SK-N-SH (cell line): Measurements from ENCODE around the gene LARGE1. TPM values are rescaled to one million over a fixed set of nuclear protein-coding genes. Genes with fewer than 3 reads are reported as not detected.

ENCODE experiments used
- CTCF ChIA-PET: fragments of 300-600, 350-600 bp; formaldehyde crosslinking; extraction: SDS; loops from one replicate; lab custom pipeline; 2021; lab: Yijun Ruan, JAX
- POLR2A ChIA-PET: fragments of 350-600 bp; sonication (Branson Sonifier 250); formaldehyde crosslinking; extraction: SDS; loops from one replicate; lab custom pipeline; 2020; ENCODE audit warnings: antibody characterized with exemption, inconsistent platforms; lab: Yijun Ruan, JAX
- DNase-seq: peaks from one replicate; pipeline ENCODE4 v3.0.0; 2012
- H2AFZ ChIP-seq: fragments of 200-600 bp; sonication (generic); 2 replicates; pipeline ENCODE4 v1.8.1; 2016; ENCODE audit warnings: antibody characterized with exemption, mild to moderate bottlenecking, low read depth
- H3F3A ChIP-seq: fragments of 200-600 bp; sonication (generic); replicated peaks from 2 replicates; pipeline ENCODE3; 2016; ENCODE audit warnings: antibody characterized with exemption, mild to moderate bottlenecking; ENCODE audit not compliant: insufficient read depth
- H3K27ac ChIP-seq, 2 experiments: fragments of 200-500 bp in 1 of 2; fragments of 200-600 bp in 1 of 2; sonication (Bioruptor generic) in 1 of 2; sonication (generic), shearing (Covaris generic) in 1 of 2; 2 replicates each; pipeline versions ENCODE4 v1.5.1 to v1.6.1; 2014 to 2016; ENCODE audit warnings: low read depth in 2 of 2, inconsistent platforms in 1 of 2, low read length in 1 of 2, mild to moderate bottlenecking in 1 of 2, mixed read lengths in 1 of 2
- H3K27me3 ChIP-seq: fragments of 200-600 bp; sonication (generic), shearing (Covaris generic); 2 replicates; pipeline ENCODE4 v1.6.1; 2016; ENCODE audit warnings: mixed run types; ENCODE audit not compliant: insufficient read depth
- H3K36me3 ChIP-seq, 2 experiments: fragments of 200-500 bp in 1 of 2; fragments of 200-600 bp in 1 of 2; sonication (Bioruptor generic) in 1 of 2; sonication (generic) in 1 of 2; replicated peaks in 1 of 2; 2 replicates each; pipeline versions ENCODE3 to v1.5.1; 2014 to 2016; ENCODE audit warnings: low read length in 1 of 2, mild to moderate bottlenecking in 1 of 2; ENCODE audit not compliant: insufficient read depth in 2 of 2, control insufficient read depth in 1 of 2
- H3K4me1 ChIP-seq, 2 experiments: fragments of 200-500 bp in 1 of 2; fragments of 200-600 bp in 1 of 2; sonication (Bioruptor generic) in 1 of 2; sonication (generic), shearing (Covaris generic) in 1 of 2; 2 replicates each; pipeline versions ENCODE4 v1.5.1 to v1.6.1; 2014 to 2016; ENCODE audit warnings: low read depth in 1 of 2, low read length in 1 of 2, mixed run types in 1 of 2; ENCODE audit not compliant: insufficient read depth in 2 of 2, control insufficient read depth in 1 of 2
- H3K4me2 ChIP-seq: fragments of 200-600 bp; sonication (generic), shearing (Covaris generic); 2 replicates; pipeline ENCODE4 v1.6.1; 2017; ENCODE audit warnings: mixed run types
- H3K4me3 ChIP-seq, 2 experiments: fragments of 200-500 bp in 1 of 2; fragments of 200-600 bp in 1 of 2; sonication (Bioruptor generic) in 1 of 2; sonication (generic), shearing (Covaris generic) in 1 of 2; 2 replicates each; pipeline versions ENCODE4 v1.5.1 to v1.8.1; 2014 to 2016; ENCODE audit warnings: low read depth in 2 of 2, inconsistent platforms in 1 of 2, low read length in 1 of 2, mild to moderate bottlenecking in 1 of 2, mixed read lengths in 1 of 2, moderate library complexity in 1 of 2
- H3K79me2 ChIP-seq: fragments of 200-600 bp; sonication (generic); 2 replicates; pipeline ENCODE4 v1.8.1; 2017; ENCODE audit warnings: mild to moderate bottlenecking; ENCODE audit not compliant: insufficient read depth
- H3K9ac ChIP-seq: fragments of 200-600 bp; sonication (generic); 2 replicates; pipeline ENCODE4 v1.6.1; 2017; ENCODE audit warnings: mixed run types
- H3K9me2 ChIP-seq: fragments of 200-600 bp; sonication (generic); 2 replicates; pipeline ENCODE4 v1.6.1; 2017; ENCODE audit warnings: mixed run types
- H3K9me3 ChIP-seq: fragments of 200-600 bp; sonication (generic); 2 replicates; pipeline ENCODE4 v1.6.1; 2017; ENCODE audit warnings: mixed run types, mild to moderate bottlenecking, moderate library complexity
- H4K20me1 ChIP-seq: fragments of 200-600 bp; sonication (generic); 2 replicates; pipeline ENCODE4 v1.6.1; 2017; ENCODE audit warnings: mild to moderate bottlenecking, mixed run types; ENCODE audit not compliant: insufficient read depth
- EZH2phosphoT487 ChIP-seq: fragments of 200-600 bp; sonication (generic); IDR thresholded peaks from 2 replicates; pipeline ENCODE4 v1.6.1; 2017; ENCODE audit warnings: low read depth, mixed run types, mild to moderate bottlenecking, antibody characterized with exemption, moderate library complexity, borderline replicate concordance
- FOXJ3 ChIP-seq: sonication (generic); formaldehyde crosslinking; IDR thresholded peaks from 2 replicates; pipeline ENCODE4 v1.5.1; 2020; ENCODE audit warnings: mild to moderate bottlenecking, missing genetic modification reagents
- MEF2A ChIP-seq: IDR thresholded peaks from 2 replicates; pipeline ENCODE4 v1.4.0; 2012; ENCODE audit warnings: low read depth, borderline replicate concordance
- NFIC ChIP-seq: IDR thresholded peaks from 2 replicates; pipeline ENCODE4 v1.4.0; 2012; ENCODE audit warnings: borderline replicate concordance
- RCOR1 ChIP-seq: fragments of 150-350 bp; IDR thresholded peaks from 2 replicates; pipeline ENCODE4 v1.6.1; 2017; ENCODE audit warnings: antibody characterized with exemption, low read length
- RFX5 ChIP-seq: IDR thresholded peaks from 2 replicates; pipeline ENCODE4 v1.6.1; 2012; ENCODE audit warnings: mild to moderate bottlenecking, improper control_type of control experiment, low read length
- RXRA ChIP-seq: IDR thresholded peaks from 2 replicates; pipeline ENCODE4 v1.4.0; 2012; ENCODE audit warnings: low read depth, mild to moderate bottlenecking, borderline replicate concordance
- SMC3 ChIP-seq: IDR thresholded peaks from 2 replicates; pipeline ENCODE4 v1.6.1; 2012; ENCODE audit warnings: low read depth, low read length, improper control_type of control experiment
- TCF12 ChIP-seq: IDR thresholded peaks from 2 replicates; pipeline ENCODE4 v1.4.0; 2012
- TEAD4 ChIP-seq: IDR thresholded peaks from 2 replicates; pipeline ENCODE4 v1.4.0; 2012; ENCODE audit warnings: mild to moderate bottlenecking, borderline replicate concordance; ENCODE audit not compliant: insufficient read depth
- YY1 ChIP-seq: IDR thresholded peaks from 2 replicates; pipeline ENCODE4 v1.4.0; 2012; ENCODE audit warnings: low read depth, mild to moderate bottlenecking
- WGBS: methylation state at CpG from one replicate; pipeline ENCODE4 v1.1.6; 2017; ENCODE audit warnings: low lambda C conversion rate; 5-methylcytosine and 5-hydroxymethylcytosine counted together
- polyA plus RNA-seq, 3 experiments: library from polyadenylated mRNA; depleted of rRNA; stranded (reverse); fragments of >200 nt; gene quantifications; 2 replicates each; pipeline ENCODE4 v1.2.3, GENCODE V29; 2012
- TF ChIP-seq, protein P1 (sequence below): IDR thresholded peaks from 2 replicates; pipeline ENCODE4; 2012
- TF ChIP-seq, protein P2 (sequence below): IDR thresholded peaks from 2 replicates; pipeline ENCODE4 v1.6.1; 2012; ENCODE audit warnings: mild to moderate bottlenecking, low read depth, low read length, moderate library complexity
- TF ChIP-seq, protein P3 (sequence below): fragments of 150-350 bp; IDR thresholded peaks from 2 replicates; pipeline ENCODE4 v1.6.1; 2016; ENCODE audit warnings: mild to moderate bottlenecking, low read depth, low read length
- TF ChIP-seq, protein P4 (sequence below): fragments of 200-600 bp; sonication (generic); IDR thresholded peaks from 2 replicates; pipeline ENCODE4 v1.6.1; 2017; ENCODE audit warnings: antibody characterized with exemption, mild to moderate bottlenecking, moderate library complexity
- TF ChIP-seq, protein P5 (sequence below): fragments of 150-350 bp; IDR thresholded peaks from 2 replicates; pipeline ENCODE4 v1.6.1; 2017; ENCODE audit warnings: antibody characterized with exemption, low read length, low read depth, borderline replicate concordance
- TF ChIP-seq, protein P6 (sequence below): IDR thresholded peaks from 2 replicates; pipeline ENCODE4 v1.4.0; 2012; ENCODE audit warnings: low read depth, borderline replicate concordance
- TF ChIP-seq, protein P7 (sequence below): IDR thresholded peaks from 2 replicates; pipeline ENCODE4 v1.4.0; 2012; ENCODE audit warnings: low read depth

Gene LARGE1
- polyA plus RNA-seq, 1 of the 3 experiments (the other 2 are of a cell fraction): 1.1 TPM

DNA sequence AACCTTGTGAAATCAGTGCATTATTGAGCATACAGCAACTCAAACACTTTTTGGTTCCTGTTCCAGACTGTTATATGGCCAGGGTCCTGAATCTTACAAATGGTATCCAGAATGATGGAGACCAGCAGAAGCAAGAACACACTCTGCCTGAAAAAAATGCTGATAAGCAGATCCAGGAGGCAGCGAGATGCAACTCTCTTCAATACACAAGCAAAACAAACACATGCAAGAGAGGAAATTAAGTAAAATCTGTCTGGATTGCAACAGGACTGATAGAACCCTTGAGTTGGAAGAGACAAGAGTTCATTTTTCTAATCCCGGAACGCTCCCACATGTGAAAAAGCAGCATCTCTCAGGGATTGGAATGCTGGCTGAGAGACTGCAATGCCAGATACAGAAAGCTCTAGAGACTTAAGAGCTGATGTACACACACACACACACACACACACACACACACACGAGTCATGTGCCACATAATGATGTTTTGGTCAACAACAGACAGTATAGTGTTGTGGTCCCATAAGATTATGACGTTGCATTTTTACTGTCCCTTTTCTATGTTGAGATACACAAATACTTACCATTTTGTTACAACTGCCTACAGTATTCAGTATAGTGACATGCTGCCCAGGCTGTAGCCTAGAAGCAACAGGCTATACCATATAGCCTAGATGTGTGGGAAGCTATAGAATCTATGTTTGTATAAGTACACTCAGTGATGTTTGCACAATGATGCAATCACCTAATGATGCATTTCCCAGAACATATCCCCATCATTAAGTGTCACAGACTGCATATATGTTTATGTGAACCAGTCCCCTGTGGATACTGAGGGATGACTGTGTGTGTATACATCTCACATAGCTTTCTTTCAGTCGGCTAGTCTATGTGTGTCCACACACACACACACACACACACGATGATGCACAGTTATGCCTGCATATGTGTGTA is 406.6 kb downstream of the LARGE1 start:
- Histone ChIP-seq H3K4me3 (no peak overlapping the region), H3K27ac (no peak overlapping the region), H3K9ac (no peak overlapping the region), H3K36me3 (no peaks in the 10 kb centered on the region), H3K4me1 (no peaks in the 10 kb centered on the region), H3F3A (no peaks in the 10 kb centered on the region), H3K9me2 (no peaks in the 10 kb centered on the region), H3K79me2 (no peaks in the 10 kb centered on the region), H4K20me1 (no peaks in the 10 kb centered on the region), H3K9me3 (no peaks in the 10 kb centered on the region), H3K4me2 (no peak overlapping the region), H2AFZ (no peak overlapping the region), H3K27me3 (no peaks in the 10 kb centered on the region)
- no peak for DNase-seq
- no peak for TF ChIP-seq EZH2phosphoT487
- TF ChIP-seq RXRA: no peak
- TF ChIP-seq, protein P1, sequence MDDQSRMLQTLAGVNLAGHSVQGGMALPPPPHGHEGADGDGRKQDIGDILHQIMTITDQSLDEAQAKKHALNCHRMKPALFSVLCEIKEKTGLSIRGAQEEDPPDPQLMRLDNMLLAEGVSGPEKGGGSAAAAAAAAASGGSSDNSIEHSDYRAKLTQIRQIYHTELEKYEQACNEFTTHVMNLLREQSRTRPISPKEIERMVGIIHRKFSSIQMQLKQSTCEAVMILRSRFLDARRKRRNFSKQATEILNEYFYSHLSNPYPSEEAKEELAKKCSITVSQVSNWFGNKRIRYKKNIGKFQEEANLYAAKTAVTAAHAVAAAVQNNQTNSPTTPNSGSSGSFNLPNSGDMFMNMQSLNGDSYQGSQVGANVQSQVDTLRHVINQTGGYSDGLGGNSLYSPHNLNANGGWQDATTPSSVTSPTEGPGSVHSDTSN: no peak
- TF ChIP-seq RCOR1: no peak
- no peak for TF ChIP-seq TCF12
- TF ChIP-seq, protein P2, sequence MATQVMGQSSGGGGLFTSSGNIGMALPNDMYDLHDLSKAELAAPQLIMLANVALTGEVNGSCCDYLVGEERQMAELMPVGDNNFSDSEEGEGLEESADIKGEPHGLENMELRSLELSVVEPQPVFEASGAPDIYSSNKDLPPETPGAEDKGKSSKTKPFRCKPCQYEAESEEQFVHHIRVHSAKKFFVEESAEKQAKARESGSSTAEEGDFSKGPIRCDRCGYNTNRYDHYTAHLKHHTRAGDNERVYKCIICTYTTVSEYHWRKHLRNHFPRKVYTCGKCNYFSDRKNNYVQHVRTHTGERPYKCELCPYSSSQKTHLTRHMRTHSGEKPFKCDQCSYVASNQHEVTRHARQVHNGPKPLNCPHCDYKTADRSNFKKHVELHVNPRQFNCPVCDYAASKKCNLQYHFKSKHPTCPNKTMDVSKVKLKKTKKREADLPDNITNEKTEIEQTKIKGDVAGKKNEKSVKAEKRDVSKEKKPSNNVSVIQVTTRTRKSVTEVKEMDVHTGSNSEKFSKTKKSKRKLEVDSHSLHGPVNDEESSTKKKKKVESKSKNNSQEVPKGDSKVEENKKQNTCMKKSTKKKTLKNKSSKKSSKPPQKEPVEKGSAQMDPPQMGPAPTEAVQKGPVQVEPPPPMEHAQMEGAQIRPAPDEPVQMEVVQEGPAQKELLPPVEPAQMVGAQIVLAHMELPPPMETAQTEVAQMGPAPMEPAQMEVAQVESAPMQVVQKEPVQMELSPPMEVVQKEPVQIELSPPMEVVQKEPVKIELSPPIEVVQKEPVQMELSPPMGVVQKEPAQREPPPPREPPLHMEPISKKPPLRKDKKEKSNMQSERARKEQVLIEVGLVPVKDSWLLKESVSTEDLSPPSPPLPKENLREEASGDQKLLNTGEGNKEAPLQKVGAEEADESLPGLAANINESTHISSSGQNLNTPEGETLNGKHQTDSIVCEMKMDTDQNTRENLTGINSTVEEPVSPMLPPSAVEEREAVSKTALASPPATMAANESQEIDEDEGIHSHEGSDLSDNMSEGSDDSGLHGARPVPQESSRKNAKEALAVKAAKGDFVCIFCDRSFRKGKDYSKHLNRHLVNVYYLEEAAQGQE: no peak
- TF ChIP-seq, protein P3, sequence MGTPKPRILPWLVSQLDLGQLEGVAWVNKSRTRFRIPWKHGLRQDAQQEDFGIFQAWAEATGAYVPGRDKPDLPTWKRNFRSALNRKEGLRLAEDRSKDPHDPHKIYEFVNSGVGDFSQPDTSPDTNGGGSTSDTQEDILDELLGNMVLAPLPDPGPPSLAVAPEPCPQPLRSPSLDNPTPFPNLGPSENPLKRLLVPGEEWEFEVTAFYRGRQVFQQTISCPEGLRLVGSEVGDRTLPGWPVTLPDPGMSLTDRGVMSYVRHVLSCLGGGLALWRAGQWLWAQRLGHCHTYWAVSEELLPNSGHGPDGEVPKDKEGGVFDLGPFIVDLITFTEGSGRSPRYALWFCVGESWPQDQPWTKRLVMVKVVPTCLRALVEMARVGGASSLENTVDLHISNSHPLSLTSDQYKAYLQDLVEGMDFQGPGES: no peak
- TF ChIP-seq YY1: no peak
- TF ChIP-seq NFIC: no peak
- TF ChIP-seq, protein P4, sequence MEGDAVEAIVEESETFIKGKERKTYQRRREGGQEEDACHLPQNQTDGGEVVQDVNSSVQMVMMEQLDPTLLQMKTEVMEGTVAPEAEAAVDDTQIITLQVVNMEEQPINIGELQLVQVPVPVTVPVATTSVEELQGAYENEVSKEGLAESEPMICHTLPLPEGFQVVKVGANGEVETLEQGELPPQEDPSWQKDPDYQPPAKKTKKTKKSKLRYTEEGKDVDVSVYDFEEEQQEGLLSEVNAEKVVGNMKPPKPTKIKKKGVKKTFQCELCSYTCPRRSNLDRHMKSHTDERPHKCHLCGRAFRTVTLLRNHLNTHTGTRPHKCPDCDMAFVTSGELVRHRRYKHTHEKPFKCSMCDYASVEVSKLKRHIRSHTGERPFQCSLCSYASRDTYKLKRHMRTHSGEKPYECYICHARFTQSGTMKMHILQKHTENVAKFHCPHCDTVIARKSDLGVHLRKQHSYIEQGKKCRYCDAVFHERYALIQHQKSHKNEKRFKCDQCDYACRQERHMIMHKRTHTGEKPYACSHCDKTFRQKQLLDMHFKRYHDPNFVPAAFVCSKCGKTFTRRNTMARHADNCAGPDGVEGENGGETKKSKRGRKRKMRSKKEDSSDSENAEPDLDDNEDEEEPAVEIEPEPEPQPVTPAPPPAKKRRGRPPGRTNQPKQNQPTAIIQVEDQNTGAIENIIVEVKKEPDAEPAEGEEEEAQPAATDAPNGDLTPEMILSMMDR: no peak
- TF ChIP-seq FOXJ3 (CRISPR knock-in tag): no peak
- TF ChIP-seq, protein P5, sequence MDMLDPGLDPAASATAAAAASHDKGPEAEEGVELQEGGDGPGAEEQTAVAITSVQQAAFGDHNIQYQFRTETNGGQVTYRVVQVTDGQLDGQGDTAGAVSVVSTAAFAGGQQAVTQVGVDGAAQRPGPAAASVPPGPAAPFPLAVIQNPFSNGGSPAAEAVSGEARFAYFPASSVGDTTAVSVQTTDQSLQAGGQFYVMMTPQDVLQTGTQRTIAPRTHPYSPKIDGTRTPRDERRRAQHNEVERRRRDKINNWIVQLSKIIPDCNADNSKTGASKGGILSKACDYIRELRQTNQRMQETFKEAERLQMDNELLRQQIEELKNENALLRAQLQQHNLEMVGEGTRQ: no peak
- TF ChIP-seq, protein P6, sequence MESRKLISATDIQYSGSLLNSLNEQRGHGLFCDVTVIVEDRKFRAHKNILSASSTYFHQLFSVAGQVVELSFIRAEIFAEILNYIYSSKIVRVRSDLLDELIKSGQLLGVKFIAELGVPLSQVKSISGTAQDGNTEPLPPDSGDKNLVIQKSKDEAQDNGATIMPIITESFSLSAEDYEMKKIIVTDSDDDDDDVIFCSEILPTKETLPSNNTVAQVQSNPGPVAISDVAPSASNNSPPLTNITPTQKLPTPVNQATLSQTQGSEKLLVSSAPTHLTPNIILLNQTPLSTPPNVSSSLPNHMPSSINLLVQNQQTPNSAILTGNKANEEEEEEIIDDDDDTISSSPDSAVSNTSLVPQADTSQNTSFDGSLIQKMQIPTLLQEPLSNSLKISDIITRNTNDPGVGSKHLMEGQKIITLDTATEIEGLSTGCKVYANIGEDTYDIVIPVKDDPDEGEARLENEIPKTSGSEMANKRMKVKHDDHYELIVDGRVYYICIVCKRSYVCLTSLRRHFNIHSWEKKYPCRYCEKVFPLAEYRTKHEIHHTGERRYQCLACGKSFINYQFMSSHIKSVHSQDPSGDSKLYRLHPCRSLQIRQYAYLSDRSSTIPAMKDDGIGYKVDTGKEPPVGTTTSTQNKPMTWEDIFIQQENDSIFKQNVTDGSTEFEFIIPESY: no peak
- TF ChIP-seq, protein P7, sequence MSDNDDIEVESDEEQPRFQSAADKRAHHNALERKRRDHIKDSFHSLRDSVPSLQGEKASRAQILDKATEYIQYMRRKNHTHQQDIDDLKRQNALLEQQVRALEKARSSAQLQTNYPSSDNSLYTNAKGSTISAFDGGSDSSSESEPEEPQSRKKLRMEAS: no peak
- TF ChIP-seq RFX5: no peak
- no peak for TF ChIP-seq TEAD4
- no peak for TF ChIP-seq SMC3
- no peak for TF ChIP-seq MEF2A
- 59% methylated on average over 7 of the region's 7 CpGs for WGBS
- CTCF ChIA-PET: interaction anchor here (1.5 kb wide), 2 partner anchors 65 to 592 kb away, joined by 3 to 7 read pairs; no protein-coding TSS in a partner anchor
- POLR2A ChIA-PET: no interaction called here
